ENCODE measurements around the gene CCDC142.

DNA sequence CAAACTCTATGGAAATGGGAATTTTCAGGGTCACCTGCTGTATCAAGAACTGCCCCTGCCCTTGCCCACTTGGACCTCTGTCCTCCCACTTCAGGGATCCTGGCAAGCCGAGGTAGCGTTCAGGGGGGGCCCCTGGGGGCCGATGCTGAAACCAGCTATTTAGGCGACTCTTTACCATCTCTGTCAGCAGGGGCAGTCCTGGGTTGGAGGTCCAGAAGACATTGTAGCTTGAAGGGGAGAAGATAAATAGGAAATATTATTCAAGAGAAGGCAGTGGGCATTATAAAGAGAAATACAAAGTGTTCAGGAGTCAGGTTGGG, 20.1 kb downstream of the CCDC142 start:
- TF ChIP-seq, protein P1, sequence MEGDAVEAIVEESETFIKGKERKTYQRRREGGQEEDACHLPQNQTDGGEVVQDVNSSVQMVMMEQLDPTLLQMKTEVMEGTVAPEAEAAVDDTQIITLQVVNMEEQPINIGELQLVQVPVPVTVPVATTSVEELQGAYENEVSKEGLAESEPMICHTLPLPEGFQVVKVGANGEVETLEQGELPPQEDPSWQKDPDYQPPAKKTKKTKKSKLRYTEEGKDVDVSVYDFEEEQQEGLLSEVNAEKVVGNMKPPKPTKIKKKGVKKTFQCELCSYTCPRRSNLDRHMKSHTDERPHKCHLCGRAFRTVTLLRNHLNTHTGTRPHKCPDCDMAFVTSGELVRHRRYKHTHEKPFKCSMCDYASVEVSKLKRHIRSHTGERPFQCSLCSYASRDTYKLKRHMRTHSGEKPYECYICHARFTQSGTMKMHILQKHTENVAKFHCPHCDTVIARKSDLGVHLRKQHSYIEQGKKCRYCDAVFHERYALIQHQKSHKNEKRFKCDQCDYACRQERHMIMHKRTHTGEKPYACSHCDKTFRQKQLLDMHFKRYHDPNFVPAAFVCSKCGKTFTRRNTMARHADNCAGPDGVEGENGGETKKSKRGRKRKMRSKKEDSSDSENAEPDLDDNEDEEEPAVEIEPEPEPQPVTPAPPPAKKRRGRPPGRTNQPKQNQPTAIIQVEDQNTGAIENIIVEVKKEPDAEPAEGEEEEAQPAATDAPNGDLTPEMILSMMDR (IDR thresholded peaks at IDR 0.05) = no peak
- TF ChIP-seq EP300 (IDR thresholded peaks at IDR 0.05) (no peak), POLR2A (IDR thresholded peaks at IDR 0.05) (no peak), POLR2AphosphoS5 (IDR thresholded peaks at IDR 0.05) (no peak)
